ENCODE results near the gene KRT74.
"Not testable (repeated sequence)": the region's sequence is repeated elsewhere in the genome, so short reads cannot be mapped to it uniquely, and the experiment has no call there.

KRT74 gene

GRCh38 chr12:52602552-52602951 lies 28.9 kb upstream of the KRT74 start:
- no peak for DNase-seq (ENCODE audit: low read depth)

DNA sequence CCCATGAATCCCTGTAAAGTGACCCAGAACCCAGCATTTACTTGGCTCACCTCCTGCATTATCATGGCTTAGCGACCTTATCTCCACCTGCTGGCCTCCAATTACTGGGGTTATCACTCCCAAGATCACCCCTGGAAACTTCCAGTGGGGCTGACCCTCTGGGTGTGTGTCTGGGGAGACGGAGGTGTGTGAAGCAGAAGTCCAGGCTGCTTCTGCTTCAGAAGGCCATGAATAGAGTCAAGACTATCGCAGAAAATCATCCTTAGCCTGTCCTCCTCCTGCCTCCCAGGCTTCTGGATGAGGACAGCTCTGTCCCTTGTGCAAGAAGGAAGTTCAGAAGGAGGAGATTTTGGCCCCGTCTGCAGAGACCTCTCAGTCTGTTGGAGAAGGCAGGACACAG lies 28.0 kb upstream of the KRT74 start:
- no peak for DNase-seq (ENCODE audit: low read depth)

DNA sequence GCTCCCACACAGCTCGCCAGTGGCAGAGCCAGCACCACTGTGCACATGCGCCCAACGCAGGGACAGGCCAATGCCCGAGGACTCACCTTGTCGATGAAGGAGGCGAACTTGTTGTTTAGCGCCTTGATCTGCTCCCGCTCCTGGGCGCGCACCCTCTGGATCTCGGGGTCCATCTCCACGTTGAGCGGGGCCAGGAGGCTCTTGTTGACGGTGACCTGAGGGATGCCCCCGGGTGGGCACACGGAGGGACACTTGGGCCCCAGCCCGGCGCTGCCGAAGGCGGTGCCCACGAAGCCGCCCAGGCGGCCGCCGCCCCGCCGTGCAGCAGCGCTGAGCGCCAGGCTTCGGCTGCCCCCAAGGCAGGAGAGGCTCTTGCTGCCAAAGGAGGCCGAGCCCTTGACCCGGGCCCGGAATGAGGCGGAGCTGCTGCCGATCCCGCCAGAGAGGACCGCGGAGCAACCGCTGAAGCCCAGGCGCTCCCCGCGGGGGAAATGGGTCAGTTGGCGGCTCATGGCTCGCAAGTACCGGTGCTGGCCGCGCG lies 27.4 kb upstream of the KRT74 start, which contains the start of gene KRT72:
Gene KRT72, minus strand, starts transcription at position 523 of the 541 bp plus-strand sequence. Its CDS starts 11 bp downstream, at position 512.
- no peak for DNase-seq (ENCODE audit: low read depth)

DNA sequence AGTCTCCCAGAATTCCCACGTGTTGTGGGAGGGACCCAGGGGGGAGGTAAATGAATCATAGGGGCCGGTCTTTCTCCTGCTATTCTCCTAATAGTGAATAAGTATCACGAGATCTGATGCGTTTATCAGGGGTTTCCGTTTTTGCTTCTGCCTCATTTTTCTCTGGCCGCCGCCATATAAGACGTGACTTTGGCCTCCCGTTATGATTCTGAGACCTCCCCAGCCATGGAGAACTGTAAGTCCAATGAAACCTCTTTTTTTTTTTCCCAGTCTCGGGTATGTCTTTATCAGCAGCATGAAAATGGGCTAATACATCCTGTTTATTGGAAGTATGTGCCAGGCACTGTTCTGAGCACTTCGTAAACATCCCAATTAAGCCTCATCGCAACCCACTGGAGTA lies 26.8 kb upstream of the KRT74 start:
- no peak for DNase-seq (ENCODE audit: low read depth)

- DNase-seq (ENCODE audit: low read depth), result no peak
These were observed 26.4 kb upstream of the KRT74 start for GRCh38 chr12:52600071-52600470.

GRCh38 chr12:52598966-52599365 lies 25.3 kb upstream of the KRT74 start:
- DNase-seq (ENCODE audit: low read depth), result no peak

DNA sequence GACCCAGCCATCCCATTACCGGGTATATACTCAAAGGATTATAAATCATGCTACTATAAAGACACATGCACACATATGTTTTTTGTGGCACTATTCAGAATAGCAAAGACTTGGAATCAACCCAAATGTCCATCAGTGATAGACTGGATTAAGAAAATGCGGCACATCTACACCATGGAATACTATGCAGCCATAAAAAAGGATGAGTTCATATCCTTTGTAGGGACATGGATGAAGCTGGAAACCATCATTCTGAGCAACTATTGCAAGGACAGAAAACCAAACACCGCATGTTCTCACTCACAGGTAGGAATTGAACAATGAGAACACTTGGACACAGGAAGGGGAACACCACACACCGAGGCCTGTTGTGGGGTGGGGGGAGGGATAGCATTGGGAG lies 20.6 kb upstream of the KRT74 start:
- DNase-seq (ENCODE audit: low read depth), result not testable (repeated sequence)

DNA sequence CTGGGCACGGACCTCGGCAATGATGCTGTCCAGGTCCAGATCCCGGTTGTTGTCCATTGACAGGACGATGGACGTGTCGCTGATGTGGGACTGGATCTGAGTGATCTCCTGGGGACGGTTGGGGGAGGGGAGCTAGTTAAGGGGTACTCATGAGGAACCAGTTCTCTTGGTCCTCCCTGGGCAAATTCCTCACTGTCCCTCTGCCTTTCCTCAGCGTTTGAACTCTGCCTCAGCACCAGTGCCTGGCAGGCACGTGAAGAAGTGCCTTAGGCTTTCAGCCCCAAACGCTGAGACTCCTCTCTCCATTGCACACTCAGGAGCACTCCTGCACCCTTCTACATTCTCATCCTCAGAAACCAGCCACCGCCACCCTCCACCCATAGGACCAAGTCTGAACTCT lies 17.9 kb upstream of the KRT74 start:
- DNase-seq (ENCODE audit: low read depth), result no peak

- DNase-seq (ENCODE audit: low read depth), result no peak
These were observed 16.4 kb upstream of the KRT74 start for GRCh38 chr12:52590021-52590420.

- DNase-seq (ENCODE audit: low read depth), result no peak
These were observed 13.9 kb upstream of the KRT74 start for GRCh38 chr12:52587563-52587962.

DNA sequence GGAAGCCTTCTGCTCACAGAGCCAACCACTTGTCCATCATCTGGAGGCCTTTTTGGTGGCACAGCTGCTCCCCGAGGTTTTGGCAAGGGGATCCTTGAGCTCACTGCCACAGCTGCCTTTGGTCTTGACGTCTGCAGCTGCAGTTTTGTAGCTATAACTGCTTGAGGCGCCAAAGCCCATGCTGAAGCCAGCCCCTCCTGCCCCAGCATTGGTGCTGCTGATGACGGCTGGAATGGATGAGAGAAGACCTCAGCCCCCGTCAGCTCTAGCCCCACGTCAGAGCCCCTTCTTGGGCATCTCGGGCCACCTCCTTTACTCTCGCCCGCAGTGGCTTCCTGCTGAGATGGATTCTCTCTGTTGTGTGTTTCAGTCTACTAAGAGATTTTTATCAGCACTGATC lies 12.3 kb upstream of the KRT74 start:
- peak; percentile 40 for DNase-seq (ENCODE audit: low read depth)

DNA sequence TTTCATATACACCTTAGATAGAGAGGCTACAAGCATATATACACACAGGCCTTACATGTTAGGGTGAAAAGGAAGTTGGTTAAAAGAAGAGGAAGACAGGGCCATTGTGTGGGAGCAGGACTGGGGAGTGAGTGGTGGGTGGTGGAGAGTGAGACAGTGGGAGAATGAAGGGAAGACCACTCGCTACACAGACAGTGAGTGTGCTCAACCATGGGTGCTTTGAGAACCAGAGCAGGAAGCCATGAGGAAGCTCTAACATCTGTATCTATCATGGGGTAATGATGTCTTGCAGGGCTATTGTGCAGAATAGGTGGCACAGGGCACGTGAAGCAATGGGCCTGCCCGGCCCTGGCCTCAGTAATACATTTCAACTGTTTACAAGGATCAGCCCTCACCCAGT lies 11.4 kb upstream of the KRT74 start:
- no peak for DNase-seq (ENCODE audit: low read depth)

DNA sequence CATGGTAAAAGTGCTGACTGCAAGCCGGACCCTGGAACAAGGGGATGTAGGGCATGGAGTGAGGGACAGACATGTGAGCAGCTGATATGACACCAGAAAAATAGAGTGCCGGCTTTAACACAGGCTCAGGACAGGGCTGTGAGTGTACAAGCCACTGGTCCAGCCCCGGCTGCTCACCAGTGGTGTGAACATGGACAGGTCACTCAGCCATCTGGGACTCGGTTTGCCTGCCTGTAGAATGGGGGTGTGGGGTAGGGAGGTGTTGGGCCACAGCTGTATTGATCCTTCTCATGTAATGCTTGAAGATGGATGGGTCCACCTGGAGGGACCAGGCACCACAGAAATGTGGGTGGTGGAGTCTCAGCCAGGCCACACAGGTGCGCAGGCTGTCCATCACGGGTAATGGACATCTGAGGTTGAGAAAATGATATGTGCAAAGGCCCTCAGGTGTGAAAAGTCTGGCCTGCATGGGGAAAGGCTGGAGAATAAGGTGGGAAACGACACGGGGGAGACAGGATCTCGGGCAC lies 10.6 kb upstream of the KRT74 start:
- DNase-seq (ENCODE audit: low read depth), result no peak

- DNase-seq (ENCODE audit: low read depth), result peak; percentile 52
These were observed 9.4 kb upstream of the KRT74 start for GRCh38 chr12:52582971-52583456.

GRCh38 chr12:52582486-52582885 lies 8.8 kb upstream of the KRT74 start:
- no peak for DNase-seq (ENCODE audit: low read depth)

GRCh38 chr12:52581481-52581880 lies 7.8 kb upstream of the KRT74 start:
- DNase-seq (ENCODE audit: low read depth), result no peak

DNA sequence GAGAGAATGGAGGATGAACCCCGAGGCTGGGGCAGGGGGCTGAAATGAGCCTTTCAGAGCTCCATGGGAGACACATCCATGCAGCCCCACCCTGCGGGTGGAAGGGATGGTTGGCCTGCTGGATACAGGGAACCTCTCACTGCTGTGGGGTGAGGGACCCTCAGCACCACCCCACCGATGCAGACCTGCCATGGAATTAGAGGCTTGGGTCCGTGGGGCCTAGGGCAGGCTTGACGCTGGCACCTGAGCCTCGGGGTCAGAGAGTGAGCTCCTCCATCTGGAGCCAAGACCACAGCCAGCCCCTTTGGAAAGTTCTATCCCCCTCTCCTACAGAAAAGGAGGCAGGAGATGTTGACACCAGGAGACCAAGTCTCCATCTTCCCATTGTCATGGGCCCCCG lies 7.4 kb upstream of the KRT74 start:
- no peak for DNase-seq (ENCODE audit: low read depth)

DNA sequence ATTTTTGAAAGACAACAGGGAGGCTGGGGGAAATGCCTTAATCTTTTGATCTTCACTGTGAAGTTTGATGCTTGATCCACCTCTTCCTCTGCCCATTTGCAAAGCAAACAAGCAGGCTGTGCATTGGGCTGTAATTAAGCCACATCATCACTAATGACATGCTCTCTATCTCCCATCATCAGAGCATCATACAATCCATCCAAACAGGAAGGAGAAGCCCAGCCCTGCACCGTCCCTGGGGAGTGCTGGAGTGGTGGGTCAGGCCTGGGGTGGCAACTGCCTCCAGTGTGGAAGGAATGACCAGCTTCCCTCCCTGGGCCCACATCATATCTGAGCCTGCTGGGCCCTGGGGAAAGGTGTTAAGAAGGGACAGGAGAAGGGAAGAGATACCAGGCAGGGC lies 6.9 kb upstream of the KRT74 start:
- no peak for DNase-seq (ENCODE audit: low read depth)

GRCh38 chr12:52579468-52580465 lies 6.1 kb upstream of the KRT74 start:
- DNase-seq (ENCODE audit: low read depth), result no peak

GRCh38 chr12:52578469-52578868 lies 4.8 kb upstream of the KRT74 start:
- no peak for DNase-seq (ENCODE audit: low read depth)

DNA sequence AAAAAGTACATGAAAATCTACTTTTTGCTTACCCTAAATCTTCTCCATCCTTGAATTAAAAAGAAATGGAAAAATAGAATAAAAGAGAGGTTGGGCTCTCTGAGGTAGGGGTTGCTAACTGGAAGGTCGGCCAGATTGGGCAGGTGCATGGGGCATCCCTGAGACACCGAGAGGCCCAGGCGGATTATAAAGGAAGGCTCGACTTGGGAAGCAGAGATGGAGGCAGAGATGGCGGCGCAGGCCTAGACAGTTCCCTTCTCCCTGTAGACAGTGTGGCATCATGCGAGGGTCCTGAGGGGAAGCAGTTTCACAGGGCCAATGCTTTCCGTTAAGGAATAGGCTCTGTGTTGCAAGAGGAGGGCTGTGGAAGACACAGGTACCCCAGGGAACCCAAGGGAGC lies 3.7 kb upstream of the KRT74 start:
- DNase-seq (ENCODE audit: low read depth), result no peak

GRCh38 chr12:52575948-52576347 lies 2.3 kb upstream of the KRT74 start:
- no peak for DNase-seq (ENCODE audit: low read depth)

GRCh38 chr12:52575256-52575655 lies 1.6 kb upstream of the KRT74 start:
- DNase-seq (ENCODE audit: low read depth), result no peak
